DOHH2 (cell line): ENCODE measurements around the gene MTLN.
"Not testable (repeated sequence)": the region's sequence is repeated elsewhere in the genome, so short reads cannot be mapped to it uniquely, and the experiment has no call there.

ENCODE experiments used
- H3F3A ChIP-seq: fragments of 200-600 bp; sonication (generic), shearing (Covaris generic); 2 replicates; pipeline ENCODE4 v1.6.0; 2016; ENCODE audit warnings: antibody characterized with exemption, mild to moderate bottlenecking; ENCODE audit not compliant: control insufficient read depth, insufficient read depth
- H3K27ac ChIP-seq: fragments of 200-600 bp; sonication (generic); 2 replicates; pipeline ENCODE4 v1.5.1; 2014; ENCODE audit warnings: low read depth, mild to moderate bottlenecking, low read length, moderate library complexity
- H3K27me3 ChIP-seq: fragments of 200-600 bp; sonication (generic); 2 replicates; pipeline ENCODE4 v1.6.1; 2014; ENCODE audit warnings: mild to moderate bottlenecking, low read length, mixed read lengths; ENCODE audit not compliant: control insufficient read depth
- H3K36me3 ChIP-seq: fragments of 200-600 bp; sonication (generic); 2 replicates; pipeline ENCODE4 v1.6.1; 2014; ENCODE audit warnings: mild to moderate bottlenecking, low read length, moderate library complexity, mixed read lengths; ENCODE audit not compliant: control insufficient read depth
- H3K4me1 ChIP-seq: fragments of 200-600 bp; sonication (generic); 2 replicates; pipeline ENCODE4 v1.6.1; 2014; ENCODE audit warnings: mild to moderate bottlenecking, low read length, mixed read lengths; ENCODE audit not compliant: control insufficient read depth
- H3K4me2 ChIP-seq: fragments of 200-600 bp; sonication (generic); 2 replicates; pipeline ENCODE4 v1.6.0; 2014; ENCODE audit warnings: mild to moderate bottlenecking, low read length, moderate library complexity
- H3K4me3 ChIP-seq: fragments of 200-600 bp; sonication (generic); 2 replicates; pipeline ENCODE4 v1.5.1; 2014; ENCODE audit warnings: mild to moderate bottlenecking, low read length, mixed read lengths
- H3K79me2 ChIP-seq: fragments of 200-600 bp; sonication (generic); 2 replicates; pipeline ENCODE4 v1.6.1; 2014; ENCODE audit warnings: mild to moderate bottlenecking, low read length, mixed read lengths; ENCODE audit not compliant: control insufficient read depth
- H3K9me2 ChIP-seq: fragments of 200-600 bp; sonication (generic); replicated peaks from 2 replicates; pipeline ENCODE4 v1.6.1; 2014; ENCODE audit warnings: mild to moderate bottlenecking, low read length, mixed read lengths; ENCODE audit not compliant: control insufficient read depth
- H3K9me3 ChIP-seq: fragments of 200-600 bp; sonication (generic); 2 replicates; pipeline ENCODE4 v1.6.1; 2014; ENCODE audit warnings: antibody characterized with exemption, low read length, mixed read lengths; ENCODE audit not compliant: control insufficient read depth, insufficient read depth
- H4K20me1 ChIP-seq: fragments of 200-600 bp; sonication (generic); 2 replicates; pipeline ENCODE4 v1.6.0; 2014; ENCODE audit warnings: low read depth, mild to moderate bottlenecking, antibody characterized with exemption, low read length, moderate library complexity; ENCODE audit not compliant: control insufficient read depth, insufficient read depth
- EZH2phosphoT487 ChIP-seq: fragments of 200-600 bp; sonication (generic); IDR thresholded peaks from 2 replicates; pipeline ENCODE4 v1.6.1; 2017; ENCODE audit warnings: borderline replicate concordance, mild to moderate bottlenecking, antibody characterized with exemption, low read length, moderate library complexity, mixed read lengths
- TF ChIP-seq, protein P1 (sequence below): fragments of 200-600 bp; sonication (generic); IDR thresholded peaks from one replicate; pipeline ENCODE4 v1.5.1; 2014; ENCODE audit warnings: antibody characterized with exemption, mild to moderate bottlenecking, low read depth, low read length; ENCODE audit not compliant: poor library complexity, severe bottlenecking

MTLN gene

DNA sequence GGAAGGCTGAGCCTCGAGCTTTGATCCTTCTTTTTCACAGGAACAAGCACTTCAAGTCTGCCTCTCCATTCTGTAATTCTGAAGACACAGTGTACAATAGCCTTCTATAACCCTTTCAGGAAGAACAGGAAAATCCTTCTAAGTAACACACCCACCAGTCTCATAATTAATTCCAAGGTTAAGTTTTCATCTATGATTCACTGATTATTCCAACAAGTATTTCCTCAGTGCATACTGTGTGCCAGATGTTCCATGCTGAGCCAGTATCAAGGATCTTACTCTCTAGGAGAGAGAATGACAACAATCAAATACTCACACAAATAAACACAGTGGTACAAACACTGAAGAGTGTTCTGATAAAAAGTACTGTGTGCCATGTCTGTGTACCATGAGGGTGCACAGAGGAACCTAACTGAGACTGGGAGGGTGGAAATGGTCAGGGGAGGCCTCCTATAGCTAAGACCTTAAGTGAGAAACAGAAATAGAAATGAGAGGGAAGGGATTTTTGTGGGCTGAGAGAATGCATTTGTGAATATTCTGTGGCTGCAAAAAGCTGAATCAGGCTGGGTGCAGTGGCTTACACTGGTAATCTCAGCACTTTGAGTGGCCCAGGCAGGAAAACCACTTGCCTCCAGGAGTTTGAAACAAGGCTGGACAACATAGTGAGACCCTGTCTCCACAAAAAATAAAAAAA is 7.3 kb upstream of the MTLN start:
- no peaks in the 10 kb centered on the region for H3K4me1 ChIP-seq
- peaks cover 21% of the 10 kb centered on the region; the same call in 1 of the 2 replicates for H3K27me3 ChIP-seq
- H3K4me2 ChIP-seq = no peak overlapping the region
- H4K20me1 ChIP-seq = no peaks in the 10 kb centered on the region
- peaks cover 7% of the 10 kb centered on the region for H3K9me3 ChIP-seq
- H3K4me3 ChIP-seq = no peak overlapping the region
- no peaks in the 10 kb centered on the region for H3K36me3 ChIP-seq
- no peak for TF ChIP-seq EZH2phosphoT487
- TF ChIP-seq, protein P1, sequence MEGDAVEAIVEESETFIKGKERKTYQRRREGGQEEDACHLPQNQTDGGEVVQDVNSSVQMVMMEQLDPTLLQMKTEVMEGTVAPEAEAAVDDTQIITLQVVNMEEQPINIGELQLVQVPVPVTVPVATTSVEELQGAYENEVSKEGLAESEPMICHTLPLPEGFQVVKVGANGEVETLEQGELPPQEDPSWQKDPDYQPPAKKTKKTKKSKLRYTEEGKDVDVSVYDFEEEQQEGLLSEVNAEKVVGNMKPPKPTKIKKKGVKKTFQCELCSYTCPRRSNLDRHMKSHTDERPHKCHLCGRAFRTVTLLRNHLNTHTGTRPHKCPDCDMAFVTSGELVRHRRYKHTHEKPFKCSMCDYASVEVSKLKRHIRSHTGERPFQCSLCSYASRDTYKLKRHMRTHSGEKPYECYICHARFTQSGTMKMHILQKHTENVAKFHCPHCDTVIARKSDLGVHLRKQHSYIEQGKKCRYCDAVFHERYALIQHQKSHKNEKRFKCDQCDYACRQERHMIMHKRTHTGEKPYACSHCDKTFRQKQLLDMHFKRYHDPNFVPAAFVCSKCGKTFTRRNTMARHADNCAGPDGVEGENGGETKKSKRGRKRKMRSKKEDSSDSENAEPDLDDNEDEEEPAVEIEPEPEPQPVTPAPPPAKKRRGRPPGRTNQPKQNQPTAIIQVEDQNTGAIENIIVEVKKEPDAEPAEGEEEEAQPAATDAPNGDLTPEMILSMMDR = no peak
- H3K9me2 ChIP-seq = no peaks in the 10 kb centered on the region
- H3F3A ChIP-seq = no peaks in the 10 kb centered on the region
- H3K27ac ChIP-seq = no peak overlapping the region
- no peaks in the 10 kb centered on the region for H3K79me2 ChIP-seq

DNA sequence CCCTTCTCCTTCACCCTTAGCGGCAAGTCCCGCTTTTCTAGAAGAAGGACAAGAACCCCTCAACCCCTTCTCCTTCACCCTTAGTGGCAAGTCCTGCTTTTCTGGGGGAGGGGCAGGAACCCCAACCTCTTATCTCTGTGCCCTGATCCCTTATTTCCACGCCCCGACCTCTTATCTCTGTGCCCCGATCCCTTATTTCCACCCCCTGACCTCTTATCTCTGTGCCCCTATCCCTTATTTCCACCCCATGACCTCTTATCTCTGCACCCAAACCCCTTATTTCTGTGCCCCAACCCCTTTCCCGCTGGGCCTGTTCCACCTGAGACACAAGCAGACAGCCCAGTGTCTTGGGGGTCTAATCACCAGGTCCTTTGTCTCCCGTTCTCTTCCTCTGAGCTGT is 6.5 kb upstream of the MTLN start:
- peaks cover 14% of the 10 kb centered on the region for H3K9me3 ChIP-seq
- not testable (repeated sequence) for H3K9me2 ChIP-seq, H4K20me1 ChIP-seq, H3K4me1 ChIP-seq, H3K79me2 ChIP-seq, H3K27ac ChIP-seq, H3F3A ChIP-seq, H3K4me3 ChIP-seq, H3K36me3 ChIP-seq, H3K4me2 ChIP-seq
- peaks cover 26% of the 10 kb centered on the region; the same call in 1 of the 2 replicates for H3K27me3 ChIP-seq

DNA sequence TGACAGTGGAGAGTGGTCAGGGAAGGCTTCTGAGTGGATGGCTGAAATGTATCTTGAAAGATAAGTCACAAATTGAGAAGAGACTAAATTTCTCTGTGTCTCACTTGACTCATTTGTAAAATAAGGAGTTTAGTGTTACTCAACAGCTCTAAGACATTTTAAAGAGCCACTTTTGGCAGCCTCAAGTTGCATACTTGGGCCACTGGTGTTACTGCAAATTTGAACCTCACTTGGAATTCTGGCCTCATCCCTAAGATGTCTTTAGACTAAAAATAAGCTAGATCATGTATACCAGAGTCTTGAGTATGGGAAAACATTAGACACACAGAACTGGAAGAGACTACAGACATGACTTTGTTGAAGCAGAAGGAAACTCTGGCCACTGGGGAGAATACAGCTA is 4.5 kb upstream of the MTLN start:
- Histone ChIP-seq H3K4me2 (no peak overlapping the region), H3K27ac (no peak overlapping the region), H3K4me1 (0 out of 2 replicates have a peak, but pooled peaks cover 2% of the 10 kb centered on the region), H3K9me3 (peaks cover 21% of the 10 kb centered on the region), H3K9me2 (no peaks in the 10 kb centered on the region), H3K4me3 (no peak overlapping the region), H4K20me1 (no peaks in the 10 kb centered on the region), H3K27me3 (peaks cover 22% of the 10 kb centered on the region; the same call in 1 of the 2 replicates), H3F3A (no peaks in the 10 kb centered on the region), H3K79me2 (peaks cover 8% of the 10 kb centered on the region), H3K36me3 (peaks cover under 1% of the 10 kb centered on the region; the same call in 1 of the 2 replicates)
- TF ChIP-seq, protein P1 = no peak
- no peak for TF ChIP-seq EZH2phosphoT487

DNA sequence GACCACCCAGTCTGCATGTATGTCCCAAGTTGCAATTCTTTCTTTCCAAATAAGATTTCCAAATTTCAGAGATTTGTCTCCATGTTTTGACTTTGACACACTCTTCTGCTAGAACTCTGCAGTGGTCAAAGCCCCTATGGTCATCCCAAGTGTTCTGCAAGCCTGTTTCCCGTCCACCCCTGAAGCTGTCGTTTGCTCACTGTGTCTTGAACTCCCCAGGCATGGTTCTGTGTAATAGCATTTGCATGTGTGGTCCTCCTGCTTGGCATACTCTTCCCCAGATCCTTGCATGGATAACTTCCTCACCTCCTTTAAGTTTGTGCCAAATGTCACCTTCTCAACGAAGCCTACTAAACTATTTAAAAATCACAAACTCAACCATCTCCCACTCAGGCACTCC is 3.9 kb upstream of the MTLN start:
- TF ChIP-seq EZH2phosphoT487 = no peak
- TF ChIP-seq, protein P1 = no peak
- Histone ChIP-seq H3K4me2 (no peak overlapping the region), H3K79me2 (peaks cover 14% of the 10 kb centered on the region)

More for the DNA sequence above, 3.9 kb upstream of the MTLN start:
- Histone ChIP-seq H3K36me3 (peaks cover 3% of the 10 kb centered on the region), H3K4me3 (no peak overlapping the region), H3K27me3 (peaks cover 19% of the 10 kb centered on the region; the same call in 1 of the 2 replicates), H4K20me1 (no peaks in the 10 kb centered on the region), H3K9me2 (no peaks in the 10 kb centered on the region), H3K27ac (no peak overlapping the region), H3K9me3 (peaks cover 21% of the 10 kb centered on the region), H3F3A (no peaks in the 10 kb centered on the region), H3K4me1 (peaks cover 3% of the 10 kb centered on the region)
